ENCODE results near the gene NAA20. TPM values are rescaled to one million over a fixed set of nuclear protein-coding genes. Genes with fewer than 3 reads are reported as not detected.
A peak's percentile ranks its signal among the peaks of the same experiment; 100 is the strongest.

NAA20 gene
- total RNA-seq, 4 donors from 2014 or later = 13.3 to 20.9 (median 15.4) TPM

DNA sequence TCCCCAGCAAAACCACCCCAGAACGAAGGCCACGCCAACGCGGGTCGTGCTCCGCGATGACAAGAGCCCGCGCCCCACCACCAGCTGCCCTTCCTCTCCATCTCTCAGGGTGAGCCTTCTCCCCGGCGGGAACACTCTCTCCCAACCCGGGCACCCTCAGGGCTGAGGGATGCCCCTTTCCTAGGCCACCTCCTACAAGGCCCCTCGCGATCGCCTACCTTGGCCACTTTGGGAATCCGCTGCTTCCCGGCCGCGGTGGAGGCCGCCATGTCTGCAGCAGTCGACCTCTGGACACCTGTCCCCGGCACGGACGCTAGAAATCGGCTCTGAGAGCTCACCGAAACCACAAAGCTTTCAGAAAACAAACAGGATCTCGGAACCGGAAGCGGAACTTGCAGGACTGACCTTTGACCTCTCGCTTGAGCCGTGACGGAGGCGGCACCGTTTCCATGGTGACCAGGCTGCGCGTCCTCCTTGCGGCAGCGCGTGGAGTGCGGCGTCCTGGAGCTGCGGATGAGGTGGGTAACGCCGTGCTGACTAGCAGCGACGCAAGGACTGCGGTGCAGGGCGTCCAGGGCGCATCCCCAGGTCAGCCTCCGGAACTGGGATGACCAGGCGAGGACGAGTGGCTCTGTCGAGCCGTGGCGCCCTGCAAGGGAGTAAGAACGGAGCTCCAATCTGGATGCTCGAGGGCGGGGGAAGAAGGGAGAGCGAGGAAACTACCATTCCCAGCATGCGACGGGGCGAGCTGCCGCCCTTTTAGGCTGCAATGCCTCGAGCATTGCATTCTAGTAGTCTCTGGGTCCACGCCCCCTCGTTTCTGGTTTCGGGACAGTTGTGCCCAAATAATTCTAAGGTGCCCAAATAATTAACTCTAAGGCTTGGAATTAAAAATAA lies 35.2 kb downstream of the NAA20 start, which contains the start of the genes CFAP61 and CRNKL1:
Gene CFAP61 (plus strand): TSS at position 459 of the 897 bp plus-strand sequence. CDS start 4,122 bp downstream, outside the sequence.
Gene CRNKL1 (minus strand): TSS at position 393 of the 897 bp plus-strand sequence. CDS start 124 bp downstream, at position 269.
- Histone ChIP-seq H3K4me1 (peaks cover 0 to 8% (median 3%) of the 10 kb centered on the region in 4 donors), H3K27me3 (no peaks in the 10 kb centered on the region), H3K9me3 (no peaks in the 10 kb centered on the region), H3K4me3 (peak within 1 kb of the TSS; percentile 65 to 96 (median 85)), H3K27ac (peak within 1 kb of the TSS; percentile 83 to 89 (median 87)), H3K36me3 (peaks cover 0 to 32% (median 3%) of the 10 kb centered on the region in 3 donors)
- peak; percentile 98 to 99 (median 99) for DNase-seq
- TF ChIP-seq POLR2A (IDR thresholded peaks at IDR 0.05) = peak; percentile 38 to 46
- TF ChIP-seq, protein P1, sequence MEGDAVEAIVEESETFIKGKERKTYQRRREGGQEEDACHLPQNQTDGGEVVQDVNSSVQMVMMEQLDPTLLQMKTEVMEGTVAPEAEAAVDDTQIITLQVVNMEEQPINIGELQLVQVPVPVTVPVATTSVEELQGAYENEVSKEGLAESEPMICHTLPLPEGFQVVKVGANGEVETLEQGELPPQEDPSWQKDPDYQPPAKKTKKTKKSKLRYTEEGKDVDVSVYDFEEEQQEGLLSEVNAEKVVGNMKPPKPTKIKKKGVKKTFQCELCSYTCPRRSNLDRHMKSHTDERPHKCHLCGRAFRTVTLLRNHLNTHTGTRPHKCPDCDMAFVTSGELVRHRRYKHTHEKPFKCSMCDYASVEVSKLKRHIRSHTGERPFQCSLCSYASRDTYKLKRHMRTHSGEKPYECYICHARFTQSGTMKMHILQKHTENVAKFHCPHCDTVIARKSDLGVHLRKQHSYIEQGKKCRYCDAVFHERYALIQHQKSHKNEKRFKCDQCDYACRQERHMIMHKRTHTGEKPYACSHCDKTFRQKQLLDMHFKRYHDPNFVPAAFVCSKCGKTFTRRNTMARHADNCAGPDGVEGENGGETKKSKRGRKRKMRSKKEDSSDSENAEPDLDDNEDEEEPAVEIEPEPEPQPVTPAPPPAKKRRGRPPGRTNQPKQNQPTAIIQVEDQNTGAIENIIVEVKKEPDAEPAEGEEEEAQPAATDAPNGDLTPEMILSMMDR (IDR thresholded peaks at IDR 0.05) = peak in 2 of 6 experiments; percentile 28 to 30

DNA sequence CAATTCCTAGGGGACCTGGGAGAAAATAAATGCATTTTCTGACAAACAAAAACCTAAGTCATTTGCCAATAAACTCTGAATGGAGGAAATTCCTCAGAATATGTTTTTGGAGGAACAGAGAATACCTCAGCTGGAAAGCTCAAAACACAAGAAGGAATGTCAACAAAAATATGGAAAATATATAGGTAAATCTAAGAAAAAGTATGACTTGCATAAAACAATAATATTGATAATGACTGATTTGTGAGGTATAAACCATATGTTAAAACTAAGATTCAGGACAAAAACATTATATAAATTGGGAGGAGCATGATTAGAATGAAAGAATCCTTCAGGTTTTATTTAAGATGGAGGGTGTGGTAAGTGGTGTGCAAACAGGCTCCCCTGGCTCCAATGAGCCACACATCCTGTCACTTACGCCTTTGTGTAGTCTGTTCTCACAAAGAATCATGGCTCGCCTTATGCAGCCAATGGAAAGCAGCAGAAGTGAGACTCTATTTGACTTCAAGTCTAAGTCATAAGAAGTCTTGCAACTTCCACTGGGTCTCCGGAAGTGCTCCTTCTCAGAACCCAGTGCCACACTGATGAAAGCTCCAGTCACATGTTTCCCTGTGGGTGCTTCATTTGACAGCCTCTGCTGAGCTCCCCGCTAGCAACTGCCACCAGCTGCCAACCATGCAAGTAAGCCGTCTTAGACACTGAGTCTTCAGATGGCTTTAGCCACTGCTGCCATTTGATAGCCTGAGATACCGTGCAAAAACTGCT lies 43.3 kb downstream of the NAA20 start:
- Histone ChIP-seq H3K36me3 (no peaks in the 10 kb centered on the region), H3K4me3 (no peak overlapping the region)
- TF ChIP-seq POLR2A (IDR thresholded peaks at IDR 0.05) = no peak
- TF ChIP-seq, protein P1 (IDR thresholded peaks at IDR 0.05) = no peak

DNA sequence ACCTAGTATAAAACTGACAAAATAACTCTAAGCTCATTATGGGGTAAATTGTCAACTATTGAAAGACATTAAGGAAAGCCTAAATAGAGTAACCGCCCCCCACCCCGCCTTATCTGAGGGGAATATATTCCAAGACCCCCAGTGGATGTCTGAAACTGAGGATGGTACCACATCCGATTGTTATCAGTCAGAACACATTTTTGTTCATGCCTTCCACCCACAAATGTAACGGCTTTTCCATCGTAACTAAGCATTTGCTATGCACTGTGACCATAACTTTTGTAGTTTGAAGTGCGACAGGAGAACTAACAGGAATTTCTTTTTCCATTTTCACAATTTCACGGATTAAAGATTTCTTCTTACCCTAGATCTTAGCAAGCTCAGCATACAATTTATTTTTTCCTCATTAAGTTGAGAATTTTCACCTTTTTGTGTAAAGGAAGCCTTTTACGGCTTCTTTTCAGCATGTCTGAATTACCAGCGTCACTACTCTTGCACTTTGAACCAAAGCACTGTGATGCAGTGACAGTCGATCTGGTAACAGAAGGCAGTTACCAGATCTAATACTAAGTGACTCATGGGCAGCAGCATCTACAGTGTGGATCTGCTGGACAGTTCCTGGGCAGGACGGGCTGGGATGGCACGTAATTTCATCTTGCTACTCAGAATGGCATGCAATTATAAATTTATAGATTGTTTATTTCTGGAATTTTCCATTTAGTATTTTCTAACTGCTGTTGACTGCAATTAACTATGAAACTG lies 47.0 kb downstream of the NAA20 start:
- Histone ChIP-seq H3K9me3 (no peaks in the 10 kb centered on the region), H3K36me3 (no peaks in the 10 kb centered on the region), H3K4me1 (no peaks in the 10 kb centered on the region), H3K4me3 (no peak overlapping the region), H3K27me3 (no peaks in the 10 kb centered on the region), H3K27ac (no peak overlapping the region)
- TF ChIP-seq, protein P1 (IDR thresholded peaks at IDR 0.05) = no peak
- no peak for TF ChIP-seq POLR2A (IDR thresholded peaks at IDR 0.05)
- DNase-seq = no peak

More for the DNA sequence above, 43.3 kb downstream of the NAA20 start:
- H3K27me3 ChIP-seq = no peaks in the 10 kb centered on the region
- no peaks in the 10 kb centered on the region for H3K9me3 ChIP-seq
- H3K27ac ChIP-seq = no peak overlapping the region
- H3K4me1 ChIP-seq = no peaks in the 10 kb centered on the region
- DNase-seq = no peak

DNA sequence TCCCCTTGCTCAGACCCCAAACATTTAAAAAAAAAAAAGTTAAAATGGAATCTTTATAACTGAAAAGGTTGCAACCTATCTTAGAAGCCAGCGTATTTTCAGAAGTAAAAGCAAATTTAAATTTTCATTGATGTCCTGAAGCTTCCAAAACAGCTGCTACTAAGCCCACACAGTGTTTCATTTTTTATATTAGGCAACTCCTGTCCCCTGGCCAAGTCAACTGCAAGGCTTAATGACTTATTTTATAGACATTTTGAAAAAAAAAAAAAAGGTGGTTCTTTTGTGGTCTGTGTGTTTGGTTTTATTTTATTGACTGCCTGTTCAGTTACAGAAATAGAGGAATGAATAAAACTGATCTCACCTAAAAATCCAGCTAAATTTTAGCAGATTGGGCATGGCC lies 48.2 kb downstream of the NAA20 start:
- no peak overlapping the region for H3K27ac ChIP-seq
- H3K9me3 ChIP-seq = no peaks in the 10 kb centered on the region
- no peak for TF ChIP-seq POLR2A (IDR thresholded peaks at IDR 0.05)
- TF ChIP-seq, protein P1 (IDR thresholded peaks at IDR 0.05) = no peak
- H3K27me3 ChIP-seq = no peaks in the 10 kb centered on the region
- H3K36me3 ChIP-seq = no peaks in the 10 kb centered on the region
- H3K4me3 ChIP-seq = no peak overlapping the region
- H3K4me1 ChIP-seq = no peaks in the 10 kb centered on the region
- DNase-seq = no peak

Measured in Peyer's patch (tissue), 4 donors.